ENCODE measurements around the gene RPS6KA4.
A peak's percentile ranks its signal among the peaks of the same experiment; 100 is the strongest.

Gene RPS6KA4

GRCh38 chr11:64360448-64360921 lies 1.5 kb downstream of the RPS6KA4 start:
- Histone ChIP-seq H4K8ac (ENCODE audit: low read depth, low read length) (no peak overlapping the region), H2AFZ (ENCODE audit: low read length) (no peak overlapping the region), H4K91ac (ENCODE audit: low read depth, low read length, poor library complexity) (no peak overlapping the region), H3K79me1 (ENCODE audit: low read depth, low read length) (peaks cover 3% of the 10 kb centered on the region), H2BK12ac (ENCODE audit: low read length) (peak overlapping the region; percentile 73), H3K27ac (replicated peaks; ENCODE audit: low read length) (no peak overlapping the region), H3K9ac (ENCODE audit: low read depth, low read length, poor library complexity) (no peak overlapping the region), H2BK15ac (ENCODE audit: low read length) (peak overlapping the region; percentile 83), H3K36me3 (replicated peaks in 1 of 2; ENCODE audit: control insufficient read depth in 2 of 2, insufficient read depth in 2 of 2, low read length in 2 of 2) (peaks cover 11 to 49% of the 10 kb centered on the region in 2 donors), H3K4me2 (ENCODE audit: insufficient read depth, low read length, poor library complexity, severe bottlenecking) (no peak overlapping the region), H2BK5ac (ENCODE audit: low read length) (no peak overlapping the region), H3K9me3 (replicated peaks in 1 of 2; ENCODE audit: control insufficient read depth in 2 of 2, insufficient read depth in 1 of 2, low read depth in 1 of 2, low read length in 2 of 2) (no peaks in the 10 kb centered on the region), H3K4ac (ENCODE audit: low read length) (no peak overlapping the region), H3K4me3 (ENCODE audit: low read length in 2 of 2) (peak overlapping the region in 1 of 2 donors; percentile 96), H3K14ac (ENCODE audit: low read length) (no peak overlapping the region), H3K23ac (ENCODE audit: low read depth, low read length, poor library complexity) (peak overlapping the region; percentile 87), H3K27me3 (ENCODE audit: control insufficient read depth in 3 of 3, insufficient read depth in 3 of 3, low read depth in 1 of 3, low read length in 3 of 3) (no peaks in the 10 kb centered on the region), H2BK120ac (ENCODE audit: low read depth, low read length) (peak overlapping the region; percentile 72), H2AK5ac (ENCODE audit: low read depth, low read length) (peak overlapping the region; percentile 66), H3K4me1 (ENCODE audit: control insufficient read depth in 2 of 2, insufficient read depth in 1 of 2, low read depth in 1 of 2, low read length in 2 of 2) (peaks cover 17 to 22% of the 10 kb centered on the region in 2 donors), H3K18ac (ENCODE audit: low read length) (no peak overlapping the region)
- DNase-seq (ENCODE audit: low spot score): no peak
- no CpG with 5 or more reads among the region's 13 CpGs for WGBS, 2 donors (ENCODE audit: extremely low coverage in 2 of 2, insufficient read length in 2 of 2, insufficient replicate concordance in 1 of 2)

- Histone ChIP-seq H2BK15ac (ENCODE audit: low read length) (no peak overlapping the region), H2AFZ (ENCODE audit: low read length) (no peak overlapping the region), H4K8ac (ENCODE audit: low read depth, low read length) (no peak overlapping the region), H3K27ac (replicated peaks; ENCODE audit: low read length) (no peak overlapping the region), H3K36me3 (replicated peaks in 1 of 2; ENCODE audit: control insufficient read depth in 2 of 2, insufficient read depth in 2 of 2, low read length in 2 of 2) (peaks cover 13 to 59% of the 10 kb centered on the region in 2 donors), H4K91ac (ENCODE audit: low read depth, low read length, poor library complexity) (no peak overlapping the region), H3K9ac (ENCODE audit: low read depth, low read length, poor library complexity) (no peak overlapping the region), H2BK5ac (ENCODE audit: low read length) (peak overlapping the region; percentile 53), H3K79me1 (ENCODE audit: low read depth, low read length) (peaks cover 3% of the 10 kb centered on the region), H3K4me2 (ENCODE audit: insufficient read depth, low read length, poor library complexity, severe bottlenecking) (no peak overlapping the region), H3K4me3 (ENCODE audit: low read length in 2 of 2) (no peak overlapping the region), H3K23ac (ENCODE audit: low read depth, low read length, poor library complexity) (no peak overlapping the region), H3K18ac (ENCODE audit: low read length) (no peak overlapping the region), H2BK120ac (ENCODE audit: low read depth, low read length) (no peak overlapping the region), H3K4ac (ENCODE audit: low read length) (no peak overlapping the region), H3K9me3 (replicated peaks in 1 of 2; ENCODE audit: control insufficient read depth in 2 of 2, insufficient read depth in 1 of 2, low read depth in 1 of 2, low read length in 2 of 2) (no peaks in the 10 kb centered on the region), H3K4me1 (ENCODE audit: control insufficient read depth in 2 of 2, insufficient read depth in 1 of 2, low read depth in 1 of 2, low read length in 2 of 2) (peaks cover 17 to 19% of the 10 kb centered on the region in 2 donors), H2AK5ac (ENCODE audit: low read depth, low read length) (no peak overlapping the region), H2BK12ac (ENCODE audit: low read length) (no peak overlapping the region), H3K14ac (ENCODE audit: low read length) (no peak overlapping the region), H3K27me3 (ENCODE audit: control insufficient read depth in 3 of 3, insufficient read depth in 3 of 3, low read depth in 1 of 3, low read length in 3 of 3) (no peaks in the 10 kb centered on the region)
- DNase-seq (ENCODE audit: low spot score): no peak
- WGBS, 2 donors (ENCODE audit: extremely low coverage in 2 of 2, insufficient read length in 2 of 2, insufficient replicate concordance in 1 of 2): no CpG with 5 or more reads among the region's 18 CpGs
Measured at GRCh38 chr11:64361659-64362058, 2.7 kb downstream of the RPS6KA4 start.

GRCh38 chr11:64362339-64362738 lies 3.4 kb downstream of the RPS6KA4 start:
- H3K14ac ChIP-seq (ENCODE audit: low read length): no peak overlapping the region

GRCh38 chr11:64364435-64364834 lies 5.5 kb downstream of the RPS6KA4 start:
- Histone ChIP-seq H3K4me1 (ENCODE audit: control insufficient read depth in 2 of 2, insufficient read depth in 1 of 2, low read depth in 1 of 2, low read length in 2 of 2) (peaks cover 2 to 6% of the 10 kb centered on the region in 2 donors), H4K8ac (ENCODE audit: low read depth, low read length) (no peak overlapping the region), H2BK15ac (ENCODE audit: low read length) (no peak overlapping the region), H3K4me3 (ENCODE audit: low read length in 2 of 2) (no peak overlapping the region), H3K36me3 (replicated peaks in 1 of 2; ENCODE audit: control insufficient read depth in 2 of 2, insufficient read depth in 2 of 2, low read length in 2 of 2) (peaks cover 18 to 78% of the 10 kb centered on the region in 2 donors), H3K14ac (ENCODE audit: low read length) (no peak overlapping the region), H2BK120ac (ENCODE audit: low read depth, low read length) (no peak overlapping the region), H3K4me2 (ENCODE audit: insufficient read depth, low read length, poor library complexity, severe bottlenecking) (no peak overlapping the region), H2AK5ac (ENCODE audit: low read depth, low read length) (no peak overlapping the region), H3K23ac (ENCODE audit: low read depth, low read length, poor library complexity) (no peak overlapping the region), H3K27ac (replicated peaks; ENCODE audit: low read length) (no peak overlapping the region), H3K18ac (ENCODE audit: low read length) (no peak overlapping the region), H3K9ac (ENCODE audit: low read depth, low read length, poor library complexity) (no peak overlapping the region), H3K9me3 (replicated peaks in 1 of 2; ENCODE audit: control insufficient read depth in 2 of 2, insufficient read depth in 1 of 2, low read depth in 1 of 2, low read length in 2 of 2) (no peaks in the 10 kb centered on the region), H2BK12ac (ENCODE audit: low read length) (no peak overlapping the region), H3K4ac (ENCODE audit: low read length) (no peak overlapping the region), H2AFZ (ENCODE audit: low read length) (no peak overlapping the region), H3K27me3 (ENCODE audit: control insufficient read depth in 3 of 3, insufficient read depth in 3 of 3, low read depth in 1 of 3, low read length in 3 of 3) (no peaks in the 10 kb centered on the region), H2BK5ac (ENCODE audit: low read length) (no peak overlapping the region), H3K79me1 (ENCODE audit: low read depth, low read length) (peaks cover 1% of the 10 kb centered on the region), H4K91ac (ENCODE audit: low read depth, low read length, poor library complexity) (no peak overlapping the region)
- no peak for DNase-seq (ENCODE audit: low spot score)
- no CpG with 5 or more reads among the region's 6 CpGs for WGBS, 2 donors (ENCODE audit: extremely low coverage in 2 of 2, insufficient read length in 2 of 2, insufficient replicate concordance in 1 of 2)

More at GRCh38 chr11:64362339-64362738, 3.4 kb downstream of the RPS6KA4 start:
- H3K23ac ChIP-seq (ENCODE audit: low read depth, low read length, poor library complexity): no peak overlapping the region
- H3K27me3 ChIP-seq (ENCODE audit: control insufficient read depth in 3 of 3, insufficient read depth in 3 of 3, low read depth in 1 of 3, low read length in 3 of 3): no peaks in the 10 kb centered on the region
- no peak overlapping the region for H3K27ac ChIP-seq (replicated peaks; ENCODE audit: low read length)
- H2AK5ac ChIP-seq (ENCODE audit: low read depth, low read length): no peak overlapping the region
- no peak overlapping the region for H2BK15ac ChIP-seq (ENCODE audit: low read length)
- no peak for DNase-seq (ENCODE audit: low spot score)
- H3K79me1 ChIP-seq (ENCODE audit: low read depth, low read length): peaks cover 3% of the 10 kb centered on the region
- WGBS, 2 donors (ENCODE audit: extremely low coverage in 2 of 2, insufficient read length in 2 of 2, insufficient replicate concordance in 1 of 2): no CpG with 5 or more reads among the region's 10 CpGs
- no peak overlapping the region for H3K4ac ChIP-seq (ENCODE audit: low read length)
- no peak overlapping the region for H2BK5ac ChIP-seq (ENCODE audit: low read length)
- H4K8ac ChIP-seq (ENCODE audit: low read depth, low read length): no peak overlapping the region
- peaks cover 13 to 64% of the 10 kb centered on the region in 2 donors for H3K36me3 ChIP-seq (replicated peaks in 1 of 2; ENCODE audit: control insufficient read depth in 2 of 2, insufficient read depth in 2 of 2, low read length in 2 of 2)
- H2AFZ ChIP-seq (ENCODE audit: low read length): no peak overlapping the region
- H3K4me2 ChIP-seq (ENCODE audit: insufficient read depth, low read length, poor library complexity, severe bottlenecking): no peak overlapping the region
- no peak overlapping the region for H3K9ac ChIP-seq (ENCODE audit: low read depth, low read length, poor library complexity)
- peaks cover 16% of the 10 kb centered on the region in 2 donors for H3K4me1 ChIP-seq (ENCODE audit: control insufficient read depth in 2 of 2, insufficient read depth in 1 of 2, low read depth in 1 of 2, low read length in 2 of 2)
- no peak overlapping the region for H2BK120ac ChIP-seq (ENCODE audit: low read depth, low read length)
- no peak overlapping the region for H4K91ac ChIP-seq (ENCODE audit: low read depth, low read length, poor library complexity)
- no peak overlapping the region for H3K18ac ChIP-seq (ENCODE audit: low read length)
- no peaks in the 10 kb centered on the region for H3K9me3 ChIP-seq (replicated peaks in 1 of 2; ENCODE audit: control insufficient read depth in 2 of 2, insufficient read depth in 1 of 2, low read depth in 1 of 2, low read length in 2 of 2)
- H2BK12ac ChIP-seq (ENCODE audit: low read length): no peak overlapping the region
- no peak overlapping the region for H3K4me3 ChIP-seq (ENCODE audit: low read length in 2 of 2)

Data from neuronal stem cell (in vitro differentiated cells).